Loucy (cell line): ENCODE data around the gene KDSR.
A peak's percentile ranks its signal among the peaks of the same experiment; 100 is the strongest.

ENCODE experiments used
- H2AFZ ChIP-seq: fragments of 200-600 bp; sonication (generic); 2 replicates; pipeline ENCODE4 v1.6.0; 2016; ENCODE audit warnings: antibody characterized with exemption, mild to moderate bottlenecking, low read length, moderate library complexity
- H3F3A ChIP-seq: fragments of 200-600 bp; 2 replicates; pipeline ENCODE4 v1.6.0; 2016; ENCODE audit warnings: antibody characterized with exemption, low read depth, mild to moderate bottlenecking
- H3K27me3 ChIP-seq: fragments of 200-600 bp; sonication (generic); 2 replicates; pipeline ENCODE4 v1.6.1; 2014; ENCODE audit warnings: low read length, mild to moderate bottlenecking; ENCODE audit not compliant: insufficient read depth, poor library complexity, severe bottlenecking
- H3K36me3 ChIP-seq: fragments of 200-600 bp; sonication (generic); 2 replicates; pipeline ENCODE4 v1.6.1; 2016; ENCODE audit warnings: low read length; ENCODE audit not compliant: insufficient read depth
- H3K4me1 ChIP-seq: fragments of 200-600 bp; sonication (generic); 2 replicates; pipeline ENCODE4 v1.5.1; 2014; ENCODE audit warnings: low read length, mild to moderate bottlenecking; ENCODE audit not compliant: insufficient read depth, poor library complexity, severe bottlenecking
- H3K4me2 ChIP-seq: fragments of 200-600 bp; sonication (generic); 2 replicates; pipeline ENCODE4 v1.6.0; 2014; ENCODE audit warnings: antibody characterized with exemption, low read length, low read depth, mild to moderate bottlenecking; ENCODE audit not compliant: poor library complexity, severe bottlenecking
- H3K4me3 ChIP-seq: fragments of 200-600 bp; sonication (generic); 2 replicates; pipeline ENCODE4 v1.5.1; 2014; ENCODE audit warnings: low read length, mild to moderate bottlenecking, mixed read lengths; ENCODE audit not compliant: poor library complexity, severe bottlenecking
- H3K79me2 ChIP-seq: fragments of 200-600 bp; sonication (generic); 2 replicates; pipeline ENCODE4 v1.6.1; 2014; ENCODE audit warnings: low read length; ENCODE audit not compliant: insufficient read depth
- H3K9ac ChIP-seq: fragments of 200-600 bp; sonication (generic); 2 replicates; pipeline ENCODE4 v1.6.0; 2014; ENCODE audit warnings: mild to moderate bottlenecking, low read depth, low read length, moderate library complexity; ENCODE audit not compliant: poor library complexity, severe bottlenecking
- H3K9me2 ChIP-seq: fragments of 200-600 bp; sonication (generic); replicated peaks from 2 replicates; pipeline ENCODE4 v1.6.1; 2016; ENCODE audit warnings: low read depth, low read length, mixed read lengths
- H3K9me3 ChIP-seq: fragments of 200-600 bp; sonication (generic); 2 replicates; pipeline ENCODE4 v1.6.1; 2014; ENCODE audit warnings: mild to moderate bottlenecking, antibody characterized with exemption, low read length, low read depth; ENCODE audit not compliant: insufficient read depth
- H4K20me1 ChIP-seq: fragments of 200-600 bp; sonication (generic); 2 replicates; pipeline ENCODE4 v1.6.0; 2014; ENCODE audit warnings: antibody characterized with exemption, low read length, mild to moderate bottlenecking; ENCODE audit not compliant: insufficient read depth, poor library complexity, severe bottlenecking
- CTCF ChIP-seq: fragments of 200-600 bp; sonication (generic); conservative IDR thresholded peaks from 2 replicates; pipeline ENCODE4 v1.5.1; 2014; ENCODE audit warnings: mild to moderate bottlenecking, antibody characterized with exemption, low read length
- EZH2phosphoT487 ChIP-seq: fragments of 200-600 bp; IDR thresholded peaks from 2 replicates; pipeline ENCODE4 v1.6.1; 2018; ENCODE audit warnings: antibody characterized with exemption, mild to moderate bottlenecking, moderate library complexity, borderline replicate concordance

The KDSR gene

GRCh38 chr18:63322908-63323634 is 43.9 kb downstream of the KDSR start:
- Histone ChIP-seq H3K4me2 (peak overlapping the region; percentile 52), H3K79me2 (peaks cover 15% of the 10 kb centered on the region), H4K20me1 (peaks cover 9% of the 10 kb centered on the region), H3K9me2 (no peaks in the 10 kb centered on the region), H3K4me3 (no peak overlapping the region), H2AFZ (peak overlapping the region; percentile 67), H3K27me3 (peaks cover 7% of the 10 kb centered on the region), H3K4me1 (peaks cover 23% of the 10 kb centered on the region), H3K36me3 (no peaks in the 10 kb centered on the region), H3K9me3 (no peaks in the 10 kb centered on the region), H3K9ac (peak overlapping the region; percentile 53), H3F3A (no peaks in the 10 kb centered on the region)
- TF ChIP-seq EZH2phosphoT487 (no peak), CTCF (peak; percentile 84)

GRCh38 chr18:63322206-63322605 is 44.8 kb downstream of the KDSR start:
- Histone ChIP-seq H3K9me2 (no peaks in the 10 kb centered on the region), H3K4me1 (peaks cover 31% of the 10 kb centered on the region), H3K9ac (peak overlapping the region; percentile 53), H3K36me3 (no peaks in the 10 kb centered on the region), H4K20me1 (peaks cover 18% of the 10 kb centered on the region), H3K27me3 (peaks cover 7% of the 10 kb centered on the region), H3K4me3 (no peak overlapping the region), H3F3A (0 out of 2 replicates have a peak, but pooled peaks cover 5% of the 10 kb centered on the region), H2AFZ (peak overlapping the region; percentile 67; the same call in 1 of the 2 replicates), H3K9me3 (no peaks in the 10 kb centered on the region), H3K4me2 (peak overlapping the region; percentile 52), H3K79me2 (peaks cover 24% of the 10 kb centered on the region)
- TF ChIP-seq EZH2phosphoT487 (no peak), CTCF (no peak)

GRCh38 chr18:63321291-63321690 is 45.7 kb downstream of the KDSR start:
- Histone ChIP-seq H3K27me3 (peaks cover 7% of the 10 kb centered on the region), H3F3A (peaks cover 8% of the 10 kb centered on the region; the same call in 1 of the 2 replicates), H3K9me2 (no peaks in the 10 kb centered on the region), H3K79me2 (peaks cover 33% of the 10 kb centered on the region), H3K4me2 (peak overlapping the region; percentile 70), H3K4me3 (peak overlapping the region; percentile 76), H3K36me3 (no peaks in the 10 kb centered on the region), H3K9me3 (no peaks in the 10 kb centered on the region), H3K9ac (peak overlapping the region; percentile 84), H2AFZ (peak overlapping the region; percentile 62; the same call in 1 of the 2 replicates), H4K20me1 (peaks cover 27% of the 10 kb centered on the region), H3K4me1 (peaks cover 35% of the 10 kb centered on the region)
- TF ChIP-seq EZH2phosphoT487 (no peak), CTCF (no peak)
